IPS DF 6.9 (cell line): Measurements from ENCODE around the gene MTMR12.

Experiments used
- DNase-seq: peaks from one replicate; pipeline ENCODE4 v3.0.0-alpha.2; 2013; ENCODE audit warnings: low read depth, low spot score
- H3K27ac ChIP-seq: one replicate; pipeline ENCODE4 v1.5.1; 2013; ENCODE audit warnings: low read length, control low read depth
- H3K27me3 ChIP-seq: 2 replicates; pipeline ENCODE4 v1.6.1; 2013; ENCODE audit warnings: mild to moderate bottlenecking, low read length; ENCODE audit not compliant: control insufficient read depth, insufficient read depth
- H3K36me3 ChIP-seq: 2 replicates; pipeline ENCODE4 v1.6.1; 2013; ENCODE audit warnings: low read length; ENCODE audit not compliant: control insufficient read depth, insufficient read depth
- H3K4me1 ChIP-seq: 2 replicates; pipeline ENCODE4 v1.6.1; 2013; ENCODE audit warnings: low read length; ENCODE audit not compliant: control insufficient read depth, insufficient read depth
- H3K4me3 ChIP-seq: 2 replicates; pipeline ENCODE4 v1.5.1; 2013; ENCODE audit warnings: mild to moderate bottlenecking, low read length
- H3K9me3 ChIP-seq: 2 replicates; pipeline ENCODE4 v1.6.1; 2013; ENCODE audit warnings: low read length, inconsistent platforms; ENCODE audit not compliant: control insufficient read depth, insufficient read depth
- WGBS: extraction: QIAGEN DNeasy Blood & Tissue Kit; methylation state at CpG from one replicate; pipeline ENCODE4 v1.1.7; 2013; ENCODE audit warnings: mixed read lengths, missing lambda C conversion rate; ENCODE audit not compliant: insufficient read length, insufficient coverage; 5-methylcytosine and 5-hydroxymethylcytosine counted together

Gene MTMR12

DNA sequence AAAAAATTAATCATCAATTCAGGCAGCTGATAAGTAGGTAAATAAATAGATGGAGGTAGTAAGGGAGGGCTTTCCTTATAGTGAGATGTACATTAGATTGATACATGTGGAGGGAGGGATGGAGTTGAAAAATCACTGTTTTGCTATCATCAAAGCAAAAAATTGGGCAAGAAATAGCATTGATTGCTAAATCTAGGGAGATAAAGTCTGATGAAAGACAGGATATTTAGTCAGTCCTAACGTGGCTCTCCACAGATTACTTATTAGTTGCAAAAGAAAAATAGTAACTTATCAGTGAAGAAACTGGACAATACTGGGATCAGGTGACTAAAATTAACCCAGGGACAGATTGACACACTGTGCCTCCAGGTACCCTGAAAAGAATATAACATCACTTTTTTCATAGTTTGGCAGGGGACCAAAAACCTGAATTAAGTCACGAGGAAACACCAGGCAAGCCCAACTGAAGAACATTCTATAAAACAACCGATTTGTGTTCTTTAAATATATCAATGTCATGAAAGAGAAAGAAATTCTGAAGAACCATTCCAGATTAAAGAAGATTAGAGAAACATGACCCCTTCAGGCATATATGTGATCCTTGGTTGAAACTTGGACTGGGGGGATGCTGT, 111.5 kb downstream of the MTMR12 start:
- no peak for DNase-seq
- no CpG with 5 or more reads among the region's 3 CpGs for WGBS
- Histone ChIP-seq H3K4me1 (no peaks in the 10 kb centered on the region), H3K27me3 (no peaks in the 10 kb centered on the region), H3K36me3 (no peaks in the 10 kb centered on the region), H3K4me3 (no peak overlapping the region), H3K27ac (no peak overlapping the region), H3K9me3 (no peaks in the 10 kb centered on the region)

DNA sequence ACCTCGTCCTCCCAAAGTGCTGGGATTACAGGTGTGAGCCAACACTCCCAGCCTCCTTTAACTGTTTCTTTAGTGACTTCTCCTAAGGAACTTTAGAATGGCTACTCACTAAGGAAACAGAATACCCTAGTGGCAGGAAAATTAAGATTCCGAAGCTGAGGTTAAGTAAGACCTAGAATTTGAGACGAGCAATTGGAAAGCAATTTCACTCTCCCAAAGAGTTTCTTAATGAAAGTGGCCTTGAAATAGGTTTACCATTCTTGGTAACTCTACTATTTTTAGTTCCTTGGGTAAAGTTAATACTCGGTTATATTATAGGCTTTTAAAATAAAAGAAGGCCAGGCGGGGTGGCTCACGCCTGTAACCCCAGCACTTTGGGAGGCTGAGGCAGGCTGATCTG, 115.7 kb downstream of the MTMR12 start:
- H3K36me3 ChIP-seq = no peaks in the 10 kb centered on the region

DNA sequence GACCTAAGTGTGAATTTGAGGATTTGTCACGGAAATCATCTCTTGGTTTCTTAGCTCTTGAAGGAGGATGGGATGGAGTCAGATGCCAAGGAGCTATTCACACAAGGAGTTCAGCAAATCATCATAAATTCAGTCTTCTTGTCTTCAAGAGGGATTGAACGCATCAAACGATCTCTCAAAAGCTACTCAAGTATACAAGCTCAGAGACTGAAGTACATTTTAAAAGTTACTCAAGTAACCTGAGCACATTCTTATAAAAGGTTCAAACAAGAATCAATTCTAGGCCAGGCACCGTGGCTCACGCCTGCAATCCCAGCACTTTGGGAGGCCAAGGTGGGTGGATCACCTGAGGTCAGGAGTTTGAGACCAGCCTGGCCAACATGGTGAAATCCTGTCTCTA, 117.5 kb downstream of the MTMR12 start:
- Histone ChIP-seq H3K36me3 (no peaks in the 10 kb centered on the region), H3K4me1 (no peaks in the 10 kb centered on the region), H3K27ac (no peak overlapping the region), H3K9me3 (no peaks in the 10 kb centered on the region), H3K27me3 (no peaks in the 10 kb centered on the region), H3K4me3 (no peak overlapping the region)
- no CpG with 5 or more reads among the region's 5 CpGs for WGBS
- no peak for DNase-seq

More for the DNA sequence above, 115.7 kb downstream of the MTMR12 start:
- Histone ChIP-seq H3K27ac (no peak overlapping the region), H3K27me3 (no peaks in the 10 kb centered on the region), H3K9me3 (no peaks in the 10 kb centered on the region), H3K4me1 (no peaks in the 10 kb centered on the region), H3K4me3 (no peak overlapping the region)
- WGBS = no CpG with 5 or more reads among the region's 6 CpGs
- DNase-seq = no peak

DNA sequence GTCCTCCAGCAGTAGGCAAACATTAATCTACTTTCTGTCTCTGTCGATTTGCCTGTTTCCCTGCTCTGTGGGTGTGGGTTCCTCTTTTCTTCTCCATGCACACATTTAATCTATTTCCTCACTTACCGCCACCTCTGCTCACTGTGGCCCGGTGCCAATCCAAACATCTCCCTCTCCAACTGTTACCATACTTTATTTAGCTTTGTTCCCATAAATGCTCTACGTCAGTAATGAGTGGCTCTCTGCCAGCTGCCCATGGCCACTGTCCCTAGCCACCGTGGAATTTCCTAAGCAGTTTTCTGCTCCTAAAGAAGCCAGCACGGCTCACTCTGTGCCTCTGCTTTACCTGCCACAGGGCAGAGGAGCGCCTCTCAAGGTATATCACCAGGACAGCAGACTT, 119.1 kb downstream of the MTMR12 start:
- no peak for DNase-seq
- no peak overlapping the region for H3K27ac ChIP-seq
- no peak overlapping the region for H3K4me3 ChIP-seq
- no peaks in the 10 kb centered on the region for H3K27me3 ChIP-seq
- no CpG with 5 or more reads among the region's 7 CpGs for WGBS
- no peaks in the 10 kb centered on the region for H3K36me3 ChIP-seq
- no peaks in the 10 kb centered on the region for H3K9me3 ChIP-seq
- H3K4me1 ChIP-seq = no peaks in the 10 kb centered on the region

DNA sequence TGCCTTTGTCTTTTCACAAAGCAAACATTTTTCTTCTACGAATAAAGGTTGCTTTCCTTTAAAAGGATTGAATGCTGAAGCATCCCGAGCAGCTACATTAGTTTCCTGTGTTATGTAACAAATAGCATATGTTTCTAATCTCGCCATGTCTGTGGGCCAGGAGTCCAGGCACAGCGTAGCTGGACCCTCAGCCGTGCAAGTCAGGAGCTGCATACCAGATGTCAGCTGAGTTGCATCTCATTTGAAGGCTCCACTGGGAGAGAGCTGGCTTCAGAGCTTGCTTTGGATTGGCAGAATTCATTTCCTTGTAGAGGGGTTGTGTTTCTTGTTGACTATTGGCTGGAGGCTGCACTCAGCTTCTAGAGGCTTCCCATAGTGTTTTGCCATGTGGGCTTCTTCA, 122.6 kb downstream of the MTMR12 start:
- H3K4me1 ChIP-seq = no peaks in the 10 kb centered on the region
- no peaks in the 10 kb centered on the region for H3K27me3 ChIP-seq
- WGBS = no CpG with 5 or more reads among the region's 5 CpGs
- no peak overlapping the region for H3K27ac ChIP-seq
- no peaks in the 10 kb centered on the region for H3K9me3 ChIP-seq
- DNase-seq = no peak
- H3K36me3 ChIP-seq = no peaks in the 10 kb centered on the region
- no peak overlapping the region for H3K4me3 ChIP-seq

DNA sequence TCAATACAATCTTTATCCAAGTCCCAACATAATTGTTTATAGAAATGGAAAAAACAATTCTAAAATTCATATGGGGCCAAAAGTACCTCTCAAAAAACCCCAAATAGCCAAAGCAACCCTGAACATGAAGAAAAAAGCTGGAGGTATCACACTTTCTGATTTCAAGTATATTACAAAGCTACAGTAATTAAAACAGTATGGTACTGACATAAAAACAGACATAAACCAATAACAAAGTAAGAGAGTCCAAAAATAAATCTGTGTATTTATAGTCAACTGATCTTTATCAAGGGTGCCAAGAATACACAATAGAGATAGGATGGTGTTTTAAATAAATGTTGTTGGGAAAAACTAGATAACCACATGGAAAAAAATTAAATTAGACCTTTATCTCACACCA, 125.1 kb downstream of the MTMR12 start:
- Histone ChIP-seq H3K4me1 (no peaks in the 10 kb centered on the region), H3K9me3 (no peaks in the 10 kb centered on the region), H3K27ac (no peak overlapping the region), H3K36me3 (no peaks in the 10 kb centered on the region), H3K4me3 (no peak overlapping the region), H3K27me3 (no peaks in the 10 kb centered on the region)
- no peak for DNase-seq

DNA sequence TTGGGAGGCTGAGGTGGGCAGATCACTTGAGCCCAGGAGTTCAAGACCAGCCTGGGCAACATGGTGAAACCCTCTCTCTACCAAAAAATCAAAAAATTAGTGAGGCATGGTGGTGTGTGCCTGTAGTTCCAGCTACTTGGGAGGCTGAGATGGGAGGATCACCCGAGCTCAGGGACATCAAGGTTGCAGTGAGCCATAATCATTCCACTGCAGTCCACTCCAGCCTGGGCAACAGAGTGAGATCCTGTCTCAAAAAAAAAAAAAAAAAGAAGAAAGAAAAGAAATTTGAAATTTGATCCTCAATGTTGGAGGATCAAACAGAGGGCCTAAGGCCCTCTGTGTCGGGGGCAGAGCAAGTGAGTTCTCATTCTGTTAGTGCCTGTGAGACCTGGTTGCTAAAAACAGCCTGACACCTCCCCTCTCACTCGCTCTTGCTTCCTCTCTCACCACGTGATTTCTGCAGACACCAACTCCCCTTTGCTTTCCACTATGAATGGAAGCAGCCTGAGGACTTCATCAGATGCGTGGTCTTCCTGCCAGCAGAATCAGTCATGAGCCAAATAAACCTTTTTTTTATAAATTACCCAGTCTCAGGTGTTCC, 130.2 kb downstream of the MTMR12 start:
- no peaks in the 10 kb centered on the region for H3K27me3 ChIP-seq
- DNase-seq = no peak
- H3K36me3 ChIP-seq = no peaks in the 10 kb centered on the region
- no peak overlapping the region for H3K4me3 ChIP-seq
- no peaks in the 10 kb centered on the region for H3K4me1 ChIP-seq
- no peaks in the 10 kb centered on the region for H3K9me3 ChIP-seq
- no peak overlapping the region for H3K27ac ChIP-seq
- WGBS = no CpG with 5 or more reads among the region's 5 CpGs
